Stimulated activated CD8-positive, alpha-beta memory T cell treated with anti-CD3 and anti-CD28 coated beads, Interleukin-7, amount 100 ng/mL, for 4 hours (primary cell): ENCODE results near the gene AFF3.
A peak's percentile ranks its signal among the peaks of the same experiment; 100 is the strongest.
"Not testable (repeated sequence)": the region's sequence is repeated elsewhere in the genome, so short reads cannot be mapped to it uniquely, and the experiment has no call there.

Experiments used
- DNase-seq, 2 donors: peaks; one replicate each; pipeline ENCODE4 v3.0.0-alpha.2; 2020; ENCODE audit warnings: low read depth in 2 of 2

AFF3 gene

GRCh38 chr2:100106460-100106859, 35.9 kb downstream of the AFF3 start:
- DNase-seq = no peak

- no peak for DNase-seq
These were observed 36.7 kb downstream of the AFF3 start for GRCh38 chr2:100105678-100106054.

GRCh38 chr2:100104718-100105677, 37.4 kb downstream of the AFF3 start:
- peak in 1 of 2 donors; percentile 7 for DNase-seq

- DNase-seq = not testable (repeated sequence)
These were observed 38.1 kb downstream of the AFF3 start for GRCh38 chr2:100104265-100104664.

GRCh38 chr2:100103527-100104252, 38.7 kb downstream of the AFF3 start:
- DNase-seq = not testable (repeated sequence)

GRCh38 chr2:100102466-100103180, 39.8 kb downstream of the AFF3 start:
- DNase-seq = not testable (repeated sequence)

- not testable (repeated sequence) for DNase-seq
These were observed 43.5 kb downstream of the AFF3 start for GRCh38 chr2:100098855-100099254.

- not testable (repeated sequence) for DNase-seq
These were observed 44.6 kb downstream of the AFF3 start for GRCh38 chr2:100097611-100098294.

- not testable (repeated sequence) for DNase-seq
These were observed 46.5 kb downstream of the AFF3 start for GRCh38 chr2:100095845-100096244.

GRCh38 chr2:100091807-100092206, 50.6 kb downstream of the AFF3 start:
- not testable (repeated sequence) for DNase-seq

GRCh38 chr2:100085744-100086143, 56.6 kb downstream of the AFF3 start:
- not testable (repeated sequence) for DNase-seq

GRCh38 chr2:100083421-100084216, 58.8 kb downstream of the AFF3 start:
- DNase-seq = not testable (repeated sequence)

- DNase-seq = not testable (repeated sequence)
These were observed 60.0 kb downstream of the AFF3 start for GRCh38 chr2:100082302-100082978.

- no peak for DNase-seq
These were observed 64.5 kb downstream of the AFF3 start for GRCh38 chr2:100077935-100078334.

GRCh38 chr2:100077456-100077855, 64.9 kb downstream of the AFF3 start:
- DNase-seq = no peak

GRCh38 chr2:100075532-100075931, 66.9 kb downstream of the AFF3 start:
- DNase-seq = no peak

- DNase-seq = no peak
These were observed 69.3 kb downstream of the AFF3 start for GRCh38 chr2:100073110-100073509.

GRCh38 chr2:100072503-100072902, 69.9 kb downstream of the AFF3 start:
- no peak for DNase-seq

GRCh38 chr2:100071335-100072043, 70.9 kb downstream of the AFF3 start:
- no peak for DNase-seq
